Embryonic facial prominence (tissue), 1 donor: ENCODE results near the gene PHACTR3.

Experiments
- DNase-seq: peaks from one replicate; pipeline ENCODE4 v3.0.0-alpha.2; 2016; ENCODE audit errors: extremely low spot score

Gene PHACTR3

DNA sequence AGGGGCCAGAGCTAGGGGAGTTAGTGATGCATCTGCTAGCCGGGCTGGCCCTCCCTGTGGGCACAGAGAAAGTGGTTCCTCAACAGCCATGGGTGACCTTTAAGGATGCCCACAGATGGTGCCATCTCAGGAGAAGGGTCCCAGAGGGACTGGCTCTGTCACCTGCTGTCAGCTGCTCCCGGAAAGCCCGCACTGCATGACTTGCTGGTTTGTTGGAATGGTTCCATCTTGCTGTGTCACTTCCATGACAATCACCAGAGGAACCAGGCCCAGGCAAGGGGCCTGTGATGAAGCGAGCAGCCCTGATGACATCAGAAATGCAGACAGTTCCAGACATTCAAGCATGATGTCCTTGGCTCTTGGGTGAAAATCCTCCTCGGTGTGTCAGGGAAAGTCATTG, 125.2 kb downstream of the PHACTR3 start:
- DNase-seq: no peak

DNA sequence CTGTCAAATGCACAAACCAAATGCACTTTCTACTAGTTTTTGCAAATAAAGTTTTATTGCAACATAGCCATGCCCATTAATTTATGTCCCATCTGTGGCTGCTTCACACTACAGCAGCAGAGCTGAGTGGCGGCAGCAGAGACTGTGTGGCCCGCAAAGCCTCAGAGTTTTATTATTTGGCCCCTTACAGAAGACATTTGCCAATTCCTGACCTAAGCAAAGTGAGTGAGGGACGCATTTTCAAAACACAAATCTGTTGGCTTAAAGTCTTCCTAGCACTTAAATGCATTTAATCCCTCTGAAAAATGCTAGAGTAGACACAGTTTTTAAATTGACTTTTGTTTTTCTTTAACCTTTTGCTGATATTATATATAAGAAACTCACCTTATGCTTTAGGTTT, 126.4 kb downstream of the PHACTR3 start:
- no peak for DNase-seq

DNA sequence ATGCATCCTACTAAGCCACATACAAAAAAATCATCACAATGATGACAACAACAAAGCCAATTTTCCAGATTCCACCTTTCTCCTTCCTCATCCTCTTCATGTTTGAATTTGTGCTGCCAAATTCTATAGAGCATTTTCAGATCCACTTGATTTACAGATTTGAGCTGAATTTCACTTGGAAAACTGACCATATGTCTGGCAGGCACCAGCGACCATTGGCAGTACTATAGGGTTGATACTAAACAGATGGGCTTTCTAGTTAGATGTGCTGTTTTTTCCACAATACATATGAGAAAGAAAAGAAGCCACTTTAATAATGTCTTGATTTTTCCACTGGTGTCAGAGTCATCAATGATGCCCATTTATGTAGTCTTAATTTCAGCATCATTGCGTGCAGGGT, 127.0 kb downstream of the PHACTR3 start:
- DNase-seq: no peak

DNA sequence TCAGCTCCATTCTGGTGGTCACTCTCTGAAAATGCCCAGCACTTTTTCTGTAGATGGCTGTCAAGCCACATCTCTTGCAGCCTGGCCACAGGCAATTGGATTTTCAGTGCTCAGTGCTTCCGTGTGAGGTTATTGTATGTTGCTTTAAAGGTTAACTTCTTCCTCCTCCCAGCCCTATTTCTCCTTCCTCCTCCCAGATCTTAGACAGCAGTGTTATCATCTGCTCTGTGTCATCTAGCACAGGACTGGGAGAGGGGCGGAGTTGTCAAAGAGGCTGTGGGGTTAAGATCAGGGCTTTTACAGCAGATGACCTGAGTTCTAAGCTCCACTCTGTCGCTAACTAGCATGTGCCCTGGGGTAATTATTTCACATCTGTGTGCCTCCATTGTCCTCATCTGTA, 129.0 kb downstream of the PHACTR3 start:
- DNase-seq: no peak

DNA sequence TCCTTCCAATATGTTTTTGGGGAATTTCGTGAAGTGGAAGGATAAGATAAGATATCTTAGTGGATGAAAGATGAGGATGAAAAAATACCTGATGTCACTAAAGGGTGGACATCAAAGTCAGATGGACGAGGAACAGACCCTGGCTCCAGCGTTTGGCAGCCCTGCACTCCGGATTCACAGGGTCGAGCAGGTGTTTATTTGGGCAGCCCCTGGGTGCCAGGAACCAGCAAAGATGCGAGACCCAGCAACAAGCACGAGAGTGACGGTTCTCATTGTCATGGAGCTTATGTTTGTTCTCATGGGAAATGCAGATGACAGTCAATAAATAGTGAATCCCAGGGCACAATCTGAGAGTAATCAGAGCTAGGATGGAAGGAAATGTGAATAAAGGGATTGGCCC, 131.1 kb downstream of the PHACTR3 start:
- DNase-seq: no peak

DNA sequence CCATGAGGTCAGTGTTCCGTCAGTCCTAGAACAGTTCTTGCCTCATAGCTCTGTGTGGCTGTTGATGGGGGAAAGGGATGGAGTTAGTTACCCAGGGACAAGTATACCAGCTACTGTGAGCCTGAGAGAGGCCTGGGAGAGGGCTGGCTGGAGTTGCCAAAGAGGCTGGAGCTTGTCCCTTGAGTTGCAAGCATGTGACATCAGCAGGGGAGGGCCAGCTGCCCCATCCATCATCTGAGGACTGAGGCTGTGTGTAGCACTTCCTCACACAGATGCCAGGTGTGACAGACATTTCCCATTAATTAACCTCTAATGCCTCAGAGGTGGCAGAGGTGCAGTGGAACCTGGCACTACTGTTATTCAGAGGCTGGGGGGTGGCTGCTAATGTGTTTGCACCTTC, 131.6 kb downstream of the PHACTR3 start:
- no peak for DNase-seq

DNA sequence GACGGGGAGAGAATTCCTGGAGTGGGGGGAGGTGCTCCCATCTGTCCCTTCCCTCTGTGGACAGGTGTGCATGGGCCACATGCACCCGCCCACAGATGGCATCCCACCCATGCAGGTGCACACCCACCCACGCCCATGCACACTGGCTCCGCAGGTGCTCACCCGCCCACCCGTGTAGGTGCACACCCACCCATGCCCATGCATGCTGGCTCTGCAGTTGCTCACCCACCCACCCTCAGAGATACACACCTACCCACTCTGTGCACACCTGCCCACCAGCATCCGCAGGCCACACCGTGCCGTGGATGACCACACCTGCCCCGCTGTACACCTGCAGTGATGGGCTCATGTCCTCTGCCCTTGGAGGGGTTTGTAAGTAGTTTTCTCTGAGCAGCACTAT, 132.0 kb downstream of the PHACTR3 start:
- no peak for DNase-seq

DNA sequence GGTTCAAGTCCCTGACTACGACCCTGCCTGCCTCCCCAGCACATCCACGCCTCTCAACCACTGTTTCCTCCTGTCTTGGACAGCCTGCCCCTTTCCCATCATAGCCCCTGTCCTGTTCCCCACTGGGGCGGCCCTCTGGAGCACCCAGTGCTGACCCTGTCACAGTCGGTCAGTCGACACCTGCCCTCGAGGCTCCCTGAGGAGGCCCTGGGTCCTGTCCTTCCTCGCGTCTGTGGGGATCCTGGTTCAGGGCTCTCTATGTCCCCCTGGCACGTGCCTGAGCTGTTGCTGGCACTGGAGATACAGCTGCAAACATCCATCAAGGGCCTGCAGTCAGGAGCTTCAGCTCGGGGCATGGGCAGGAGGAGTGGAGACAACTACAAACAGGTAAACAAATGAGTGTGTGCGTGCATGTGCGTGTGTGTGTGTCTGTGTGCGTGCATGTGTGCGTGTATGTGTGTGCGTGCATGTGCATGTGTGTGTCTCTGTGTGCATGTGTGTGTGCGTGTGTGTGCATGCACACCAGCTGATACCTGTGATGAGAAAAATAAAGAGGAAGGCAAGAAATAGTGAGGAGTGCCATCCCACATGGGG, 132.8 kb downstream of the PHACTR3 start:
- no peak for DNase-seq

DNA sequence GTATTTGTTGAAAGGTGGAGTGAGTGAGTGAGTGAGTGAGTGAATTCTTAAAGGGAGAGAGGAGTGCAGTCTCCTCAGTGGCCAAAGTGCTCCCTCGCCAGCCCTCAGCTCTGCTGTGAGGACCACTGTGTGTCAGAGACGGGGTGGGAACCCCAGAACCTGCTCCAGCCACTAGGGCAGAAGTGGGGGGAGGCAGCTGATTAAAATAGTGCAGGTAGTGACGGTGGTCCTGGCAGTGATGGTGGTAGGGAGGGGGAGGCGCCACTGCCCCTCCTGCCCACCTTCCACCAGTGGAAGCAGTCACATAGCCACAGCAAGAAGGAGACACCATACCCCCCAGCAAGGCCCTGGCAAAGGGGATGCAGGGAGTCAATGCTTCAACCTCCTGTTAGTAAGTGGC, 133.5 kb downstream of the PHACTR3 start:
- no peak for DNase-seq

DNA sequence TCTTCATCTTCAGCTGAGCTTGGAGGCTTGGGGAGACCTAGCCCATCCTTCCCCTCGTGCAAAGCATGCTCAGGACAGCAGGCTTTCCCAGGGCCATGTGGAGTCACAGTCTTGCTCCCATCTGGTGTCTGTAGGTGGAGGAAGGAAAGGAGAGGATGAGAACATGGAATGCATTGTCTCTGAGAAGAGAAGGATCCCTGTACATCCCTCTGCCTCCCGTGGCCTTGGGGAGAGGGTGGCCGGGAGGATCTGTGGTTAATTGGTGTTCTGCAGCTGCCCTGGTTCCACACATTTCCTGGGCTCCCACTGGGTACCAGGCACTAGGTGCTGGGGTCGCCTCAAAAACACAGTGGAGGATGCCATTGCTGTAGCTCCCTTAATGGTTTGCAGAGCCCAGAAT, 134.5 kb downstream of the PHACTR3 start:
- DNase-seq: no peak

DNA sequence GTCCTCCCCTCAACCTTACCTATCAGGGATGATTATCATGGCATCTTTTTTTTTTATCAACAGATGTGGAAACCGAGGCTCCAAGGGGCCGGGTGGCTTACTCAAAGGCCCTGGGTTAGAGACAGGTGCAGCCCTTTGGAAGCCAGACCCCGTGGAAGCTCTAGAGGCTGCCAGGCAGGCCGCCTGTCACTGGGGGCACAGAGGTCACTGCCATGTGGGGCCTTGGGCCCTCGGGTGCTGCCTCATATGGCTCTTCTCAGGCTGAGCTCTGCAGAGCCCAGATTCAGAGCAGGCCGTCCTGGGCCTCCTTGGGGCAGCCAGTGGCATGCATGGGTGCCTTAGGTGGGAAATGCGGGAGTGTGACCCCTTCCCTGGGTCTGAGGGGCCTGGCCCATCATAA, 136.3 kb downstream of the PHACTR3 start:
- no peak for DNase-seq

DNA sequence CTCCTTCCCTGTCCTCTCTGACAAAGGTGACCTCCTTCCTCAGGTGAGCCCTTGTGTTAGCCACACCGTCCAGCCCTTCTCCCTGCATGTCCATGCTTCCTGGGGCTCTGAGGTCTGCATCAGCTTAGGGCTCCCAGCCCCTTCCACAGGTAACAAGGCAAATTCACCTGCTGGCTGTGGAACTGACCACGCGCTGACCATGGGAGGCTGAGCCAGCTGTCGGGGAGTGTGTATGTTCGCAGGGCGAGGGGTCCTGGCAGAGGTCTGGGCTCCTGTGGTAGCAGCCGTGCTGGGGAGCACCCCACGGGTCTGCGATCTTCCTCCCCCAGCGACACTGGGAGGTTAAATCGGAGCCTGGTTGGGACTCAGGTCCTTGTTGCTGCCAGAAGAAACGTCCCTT, 136.7 kb downstream of the PHACTR3 start:
- no peak for DNase-seq

DNA sequence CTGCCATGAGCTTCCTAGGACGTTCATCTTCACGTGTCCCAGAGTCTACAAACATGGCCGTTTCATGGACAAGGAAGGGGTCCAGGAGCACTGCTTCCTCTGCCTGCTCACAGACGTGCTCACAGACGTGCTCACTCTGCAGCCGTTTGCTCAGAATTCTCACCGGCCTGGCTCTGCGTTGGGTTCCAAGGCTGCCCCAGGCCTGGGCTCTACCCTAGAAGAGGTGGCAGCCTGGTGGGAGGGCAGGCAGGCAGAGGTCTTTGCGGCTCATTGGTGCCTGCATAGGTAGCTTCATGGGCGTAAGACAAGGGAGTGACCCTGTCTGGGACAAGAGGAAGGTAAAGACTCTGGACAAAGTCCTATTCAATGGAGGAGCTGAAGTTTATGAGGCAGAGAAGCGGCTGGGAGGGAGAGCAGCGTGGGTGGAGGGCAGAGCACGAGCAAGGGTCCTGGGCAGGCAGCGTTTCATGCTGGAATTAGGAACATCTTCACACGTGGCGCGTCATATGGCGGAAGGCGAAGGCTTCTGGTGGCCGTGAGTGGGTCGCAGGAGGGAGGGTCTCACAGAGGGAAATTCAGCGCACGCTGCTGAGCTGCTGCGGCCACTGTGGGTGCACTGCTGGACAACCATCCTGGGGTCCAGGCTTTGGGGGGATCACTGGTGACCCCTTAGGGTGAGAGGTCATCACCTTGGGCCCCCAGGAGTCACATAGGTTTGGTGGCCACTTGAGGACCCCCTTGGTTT, 138.2 kb downstream of the PHACTR3 start:
- no peak for DNase-seq

DNA sequence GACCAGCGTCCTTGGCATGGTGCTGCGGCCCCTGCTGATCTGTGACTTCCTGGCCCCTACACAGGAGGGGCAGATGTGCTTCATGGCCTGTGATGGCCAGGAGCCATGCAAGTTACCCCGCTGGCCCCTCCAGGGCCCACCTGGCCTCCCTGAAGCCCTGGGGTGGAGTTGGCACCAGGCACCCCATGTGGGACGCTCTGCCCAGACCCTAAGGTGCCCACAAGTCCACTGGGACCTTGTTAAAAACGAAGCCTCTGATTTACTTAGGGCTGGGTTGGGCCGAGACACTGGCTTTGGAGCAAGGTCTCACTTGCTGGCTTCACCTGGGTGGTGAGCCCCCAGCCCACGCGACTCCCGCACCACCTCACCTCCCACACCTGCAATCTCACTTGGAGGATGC, 139.0 kb downstream of the PHACTR3 start:
- DNase-seq: no peak

DNA sequence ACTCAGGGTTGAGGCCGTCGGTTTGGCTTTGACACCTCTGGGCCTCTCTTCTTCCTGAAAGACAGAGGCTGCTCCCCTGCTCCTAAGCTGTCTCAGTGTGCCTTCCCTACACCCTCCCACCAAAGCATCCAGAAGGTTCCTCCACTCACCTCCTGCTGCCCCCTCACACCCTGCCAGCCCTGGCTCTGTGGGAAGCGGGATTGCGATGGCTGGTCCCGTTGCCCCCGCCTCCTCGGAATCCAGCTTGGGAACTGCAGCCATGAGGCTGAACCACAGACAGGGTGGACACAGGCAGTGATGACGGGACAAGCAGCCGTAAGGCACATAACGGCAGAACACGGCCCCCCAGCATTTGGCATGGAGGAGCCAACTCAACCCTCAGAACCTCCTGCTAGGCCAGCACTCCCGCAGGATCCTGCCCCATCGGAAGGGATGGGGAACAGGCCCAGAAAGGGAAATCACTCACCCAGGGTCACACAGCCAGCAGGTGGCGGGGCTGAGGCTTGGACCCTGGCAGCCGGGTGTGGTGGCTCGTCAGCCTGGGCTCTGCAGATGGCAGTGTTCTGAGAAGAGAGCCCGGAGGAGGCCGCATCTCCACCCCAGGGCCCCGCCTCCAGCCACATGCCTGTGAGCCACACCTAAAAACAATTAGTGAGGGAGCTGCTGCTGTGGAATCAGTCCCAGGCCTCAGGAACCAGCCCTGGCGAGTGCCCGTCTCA, 139.6 kb downstream of the PHACTR3 start:
- no peak for DNase-seq

DNA sequence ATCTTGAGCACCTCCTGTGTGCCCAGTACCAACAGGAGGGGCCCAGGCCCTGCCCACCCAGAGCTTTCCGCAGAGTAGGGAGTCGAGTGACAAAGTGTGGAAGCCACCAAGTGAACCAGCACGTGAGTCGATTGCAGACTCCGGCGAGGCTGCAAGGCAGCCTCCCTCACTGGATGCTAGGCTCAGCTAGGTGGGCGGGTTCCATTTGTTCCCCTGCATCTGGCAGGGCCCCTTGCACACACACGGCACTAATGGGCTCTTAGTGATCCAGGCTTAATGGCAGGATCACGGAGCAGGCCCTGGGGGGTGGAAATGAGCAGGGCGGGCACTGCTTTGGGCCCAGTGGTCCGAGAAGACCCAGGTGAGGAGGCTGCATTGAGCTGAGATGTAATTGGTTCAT, 140.4 kb downstream of the PHACTR3 start:
- DNase-seq: no peak

DNA sequence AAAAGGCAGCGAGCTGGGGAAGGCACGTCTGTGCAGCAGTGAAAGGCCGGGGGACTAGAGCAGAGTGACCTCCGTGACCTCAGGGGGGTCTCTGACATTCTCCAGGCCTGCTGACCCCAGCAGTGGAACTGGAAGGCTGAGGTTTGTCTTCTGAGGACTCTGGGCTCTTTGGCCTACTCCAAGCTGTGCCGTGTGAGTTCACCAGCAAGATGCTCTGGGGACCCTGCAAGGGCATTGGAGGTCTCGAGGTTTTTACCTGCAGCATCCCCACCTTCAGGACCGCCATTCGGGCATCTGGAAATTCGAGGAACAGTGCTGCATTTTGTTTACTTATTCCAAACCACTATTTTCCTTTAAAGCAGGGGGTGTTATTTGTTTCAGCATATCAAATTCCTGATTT, 140.9 kb downstream of the PHACTR3 start:
- no peak for DNase-seq

DNA sequence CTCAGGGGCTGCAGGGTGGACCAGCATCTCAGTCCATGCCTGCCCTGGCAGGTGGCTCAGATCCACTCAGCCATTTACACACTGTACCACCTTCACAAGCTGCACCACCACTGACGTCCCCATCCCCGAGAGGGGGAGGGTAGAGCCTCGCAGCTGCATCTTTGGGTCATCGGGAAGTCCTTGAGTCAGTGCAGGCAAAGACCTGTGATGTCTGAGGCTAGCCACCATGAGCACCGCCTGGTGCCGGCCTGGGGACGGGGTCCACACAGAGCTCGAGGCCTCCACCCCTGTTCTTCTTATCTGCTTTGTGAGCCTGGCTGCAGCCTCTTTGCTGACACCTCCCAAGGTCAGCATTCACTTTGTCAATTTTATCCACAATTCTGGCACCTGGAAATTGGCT, 141.4 kb downstream of the PHACTR3 start:
- DNase-seq: no peak

DNA sequence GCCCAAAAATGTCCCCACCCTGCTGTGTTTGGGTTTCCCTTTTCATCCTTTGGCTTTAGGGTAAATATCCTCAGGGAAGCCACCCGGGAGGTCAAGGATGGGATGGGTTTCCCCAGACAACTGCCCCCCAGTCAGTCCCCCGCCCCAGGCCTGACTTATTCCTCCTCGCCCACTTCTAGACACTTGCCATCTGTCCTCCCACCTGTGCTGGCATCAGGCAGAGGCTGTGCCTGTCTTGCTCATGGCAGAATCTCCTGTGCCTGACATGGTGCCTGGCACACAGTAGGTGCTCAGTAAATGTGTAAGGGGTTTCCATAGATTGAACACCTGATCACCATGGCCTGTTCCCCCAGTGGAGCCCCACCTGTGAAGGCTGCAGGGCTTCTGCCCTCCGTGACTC, 141.8 kb downstream of the PHACTR3 start:
- no peak for DNase-seq

DNA sequence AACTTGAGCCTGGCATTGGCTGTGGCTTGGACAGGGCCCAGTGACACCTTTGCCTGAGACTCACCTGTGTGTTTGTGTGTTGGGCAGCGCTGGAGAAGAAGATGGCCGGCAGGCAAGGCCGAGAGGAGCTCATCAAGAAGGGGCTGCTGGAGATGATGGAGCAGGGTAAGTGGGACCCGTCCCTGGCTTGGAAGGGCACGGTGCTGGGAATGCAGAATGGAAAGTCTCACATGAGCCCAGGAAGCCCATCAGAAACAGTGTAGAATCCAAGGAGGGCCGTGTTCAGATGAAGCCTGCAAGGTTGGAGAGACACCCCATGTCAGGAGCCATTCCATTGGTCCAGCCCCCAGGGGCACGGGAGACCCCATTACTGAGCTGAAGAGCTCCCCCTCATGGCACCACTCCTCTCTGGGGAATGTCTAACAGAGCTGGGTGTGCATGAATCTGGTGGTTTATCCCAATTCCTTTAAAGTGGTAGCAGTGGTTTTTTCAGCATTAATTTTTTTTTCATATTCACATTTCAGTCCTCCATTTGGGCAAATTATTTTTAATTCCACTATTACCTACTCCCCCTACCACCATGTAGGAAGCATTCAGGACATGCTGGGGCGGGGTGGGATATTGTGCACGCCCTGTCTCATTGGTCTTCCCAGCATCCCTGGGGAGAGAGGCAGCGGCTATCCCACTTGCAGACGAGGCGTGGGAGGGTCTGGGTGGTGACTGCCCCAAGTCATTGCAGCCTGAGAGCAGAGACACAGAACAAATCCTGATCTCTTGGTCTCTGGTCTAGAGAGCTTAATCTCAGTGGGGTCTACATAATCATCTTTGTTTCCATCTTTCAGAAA, 143.6 kb downstream of the PHACTR3 start:
- DNase-seq: no peak

DNA sequence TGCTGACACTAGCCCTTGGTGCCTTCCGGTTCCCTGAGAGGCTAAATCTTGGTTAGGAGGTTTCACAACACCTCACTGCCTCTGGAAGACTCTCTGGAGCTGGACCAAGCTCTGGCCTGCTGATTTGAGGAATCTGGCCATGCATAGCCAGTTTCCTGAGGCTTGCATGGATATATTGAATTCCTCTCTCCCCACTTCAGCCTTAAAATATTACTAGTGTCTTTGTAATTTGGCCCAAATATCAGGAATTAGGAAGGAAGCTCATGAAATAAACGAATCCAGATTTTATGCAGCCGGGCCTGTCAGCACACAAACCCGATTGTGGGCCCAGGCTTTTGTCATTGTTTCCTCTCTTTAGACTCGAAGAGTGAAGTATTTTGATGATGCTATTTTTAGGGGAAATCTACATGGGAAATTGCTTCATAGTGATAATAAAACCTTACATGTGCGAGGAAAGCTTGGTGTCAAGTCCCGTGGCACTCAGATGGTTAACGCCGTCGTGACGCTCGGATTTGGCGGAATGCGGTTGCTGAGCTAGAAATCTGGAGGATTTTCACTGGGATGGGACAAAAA, 144.4 kb downstream of the PHACTR3 start:
- DNase-seq: no peak

DNA sequence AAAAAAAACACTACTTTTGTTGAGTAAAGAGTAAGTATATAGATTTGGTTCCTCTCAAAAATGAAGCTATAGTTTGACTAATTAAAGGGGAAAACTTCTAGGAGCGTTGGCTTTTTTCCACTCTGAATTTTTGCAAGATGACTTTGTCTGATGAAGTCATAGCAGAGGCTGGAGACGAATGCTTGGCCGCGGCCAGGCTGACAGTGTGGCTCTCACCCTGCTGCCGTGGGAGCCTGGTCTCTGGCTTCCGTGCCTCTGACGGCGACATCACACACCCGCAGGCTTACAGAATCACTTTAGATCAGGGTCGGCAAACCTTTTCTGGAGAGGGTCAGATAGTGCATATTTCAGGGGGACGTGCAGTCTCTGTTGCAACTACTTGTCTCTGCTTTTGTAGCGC, 145.0 kb downstream of the PHACTR3 start:
- DNase-seq: no peak
